Limb (tissue), 2 donors: Measurements from ENCODE around the gene BOC.

Source experiments
- DNase-seq, 2 donors: peaks; one replicate each; pipeline ENCODE4 v3.0.0-alpha.2; 2016; ENCODE audit errors: extremely low spot score in 2 of 2

Gene BOC

DNA sequence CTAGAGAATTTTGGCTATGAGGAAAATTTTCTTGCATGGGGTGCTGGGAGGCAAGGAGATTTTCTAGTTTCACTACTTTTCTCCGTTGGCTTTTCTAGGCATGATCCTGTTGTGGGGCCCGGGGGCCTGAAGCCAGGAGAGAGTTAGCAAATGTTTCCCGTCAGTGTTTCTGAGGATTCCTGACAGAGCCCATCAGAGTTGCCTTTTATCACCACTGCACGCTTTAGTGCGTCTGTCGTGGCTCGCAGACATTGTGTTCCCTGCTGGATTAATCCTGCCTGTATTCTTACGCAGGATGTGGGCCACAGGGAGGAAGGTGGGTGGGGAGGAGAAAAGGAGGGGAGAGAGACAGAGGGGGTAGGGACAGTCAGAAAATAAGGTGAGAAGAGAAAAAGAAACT is 18.1 kb upstream of the BOC start:
- no peak for DNase-seq

- no peak for DNase-seq
These were observed 17.6 kb upstream of the BOC start for GRCh38 chr3:113193719-113194118.

GRCh38 chr3:113194823-113195401 is 16.4 kb upstream of the BOC start:
- no peak for DNase-seq

GRCh38 chr3:113200351-113200750 is 11.0 kb upstream of the BOC start:
- DNase-seq: no peak

GRCh38 chr3:113200946-113201345 is 10.4 kb upstream of the BOC start:
- no peak for DNase-seq

GRCh38 chr3:113204371-113204770 is 7.0 kb upstream of the BOC start:
- no peak for DNase-seq

DNA sequence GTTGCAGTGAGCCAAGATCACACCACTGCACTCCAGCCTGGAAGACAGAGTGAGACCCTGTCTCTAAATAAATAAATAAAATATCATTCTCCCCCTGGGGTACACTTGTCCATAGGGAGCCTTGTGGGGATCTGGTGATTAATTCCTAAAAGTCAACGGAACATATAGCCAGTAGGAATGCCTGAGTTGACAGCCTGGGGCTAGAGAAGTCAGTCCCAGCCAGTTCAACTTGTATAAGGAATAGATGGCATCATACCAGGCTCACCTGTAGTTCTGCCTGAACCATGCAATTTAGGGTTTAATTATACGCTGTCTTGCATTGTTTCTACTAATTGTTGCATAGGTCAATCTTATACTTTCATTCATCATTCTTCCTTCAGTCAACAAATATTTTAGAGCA is 5.9 kb upstream of the BOC start:
- no peak for DNase-seq

DNA sequence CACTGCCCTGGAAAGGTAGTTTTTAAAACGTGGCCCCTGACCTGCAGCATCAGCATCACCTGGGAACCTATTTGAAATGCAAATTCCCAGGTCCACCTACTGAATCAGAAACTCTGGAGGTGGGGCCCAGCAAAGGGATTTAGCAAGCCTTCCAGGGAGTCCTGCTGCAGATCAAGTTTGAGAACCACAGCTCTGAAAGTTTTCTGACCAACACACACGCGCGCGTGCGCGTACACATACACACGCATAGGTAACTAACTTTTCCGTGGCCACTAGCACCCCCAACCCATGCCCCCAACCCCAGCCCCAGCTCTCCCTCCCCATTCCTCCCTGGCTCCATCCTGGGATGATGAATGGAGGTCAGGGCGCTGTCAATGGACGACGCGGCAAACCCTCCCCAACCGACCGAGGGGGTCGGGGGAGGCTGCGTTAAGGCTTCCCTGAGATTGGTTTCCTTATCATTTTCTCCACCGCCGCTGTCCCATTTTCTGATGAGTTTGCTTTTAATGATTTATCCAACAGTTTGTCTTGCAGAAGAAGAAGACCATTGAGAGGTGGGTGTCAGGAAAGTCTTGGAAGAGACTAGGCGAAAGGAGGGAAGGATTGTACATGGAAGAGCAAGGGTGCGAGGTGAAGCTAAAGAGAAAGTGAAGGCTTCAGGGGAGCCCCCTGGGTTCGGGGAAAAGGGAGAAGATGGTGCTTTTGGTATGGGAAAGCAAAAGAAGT is 590 bp upstream of the BOC start:
- DNase-seq: peak in 1 of 2 donors; percentile 70

DNA sequence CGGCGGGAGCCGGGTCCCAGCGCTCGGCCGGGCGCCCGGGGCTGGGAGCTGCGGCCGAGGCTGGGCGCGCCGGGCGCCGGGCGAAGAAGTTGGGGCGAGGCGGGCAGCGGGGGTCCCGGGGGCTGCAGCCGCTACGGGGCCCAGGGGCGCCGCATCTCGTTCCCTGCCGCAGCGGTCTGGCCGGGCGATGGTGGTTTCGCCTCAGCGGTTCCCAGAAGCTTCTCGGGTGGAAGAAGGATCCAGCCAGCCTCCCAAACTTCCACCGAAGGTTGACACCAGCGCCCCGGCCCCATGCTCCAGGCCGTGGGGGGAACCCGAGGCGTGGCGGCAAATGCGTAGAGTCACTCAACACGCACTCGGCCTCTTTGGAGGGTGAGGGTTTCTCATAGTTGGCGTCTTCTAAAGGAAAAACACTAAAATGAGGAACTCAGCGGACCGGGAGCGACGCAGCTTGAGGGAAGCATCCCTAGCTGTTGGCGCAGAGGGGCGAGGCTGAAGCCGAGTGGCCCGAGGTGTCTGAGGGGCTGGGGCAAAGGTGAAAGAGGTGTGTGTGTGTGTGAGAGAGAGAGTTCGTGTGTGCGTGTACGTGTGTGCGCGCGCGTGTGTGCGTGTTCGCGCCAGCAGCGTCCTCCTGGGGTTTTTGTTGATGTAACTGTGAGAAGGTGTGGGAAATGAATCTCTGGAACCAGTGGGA is 940 bp downstream of the BOC start:
- peak in 1 of 2 donors; percentile 66 for DNase-seq

DNA sequence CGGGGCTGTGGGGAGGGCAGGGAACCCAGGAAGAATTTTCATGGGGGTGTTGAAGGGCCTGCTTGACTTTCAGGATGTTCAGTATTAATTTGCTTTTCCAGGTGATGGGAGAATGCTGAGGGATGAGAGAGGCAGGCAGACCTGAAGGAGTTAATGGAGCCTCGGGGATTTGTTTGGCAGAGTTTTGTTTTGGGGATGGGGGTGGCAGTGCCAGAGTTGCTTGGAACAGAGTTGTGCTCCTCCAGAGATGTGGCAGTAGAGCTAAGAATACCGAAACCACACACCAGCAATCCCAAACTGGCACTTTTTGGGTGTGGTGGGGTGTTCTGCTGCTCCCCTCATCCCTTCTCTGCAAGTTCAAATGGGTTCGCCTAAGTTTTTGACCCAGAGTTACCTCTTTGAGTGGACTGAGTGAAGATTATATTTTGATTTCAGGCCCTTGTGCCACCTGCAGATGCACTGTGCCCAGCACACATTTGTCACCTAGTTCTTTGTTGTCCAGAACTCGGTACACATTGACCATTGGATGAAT is 1.6 kb downstream of the BOC start:
- no peak for DNase-seq

- DNase-seq: no peak
These were observed 2.7 kb downstream of the BOC start for GRCh38 chr3:113213896-113214587.

GRCh38 chr3:113214917-113215595 is 3.7 kb downstream of the BOC start:
- DNase-seq: no peak

GRCh38 chr3:113216393-113216792 is 5.0 kb downstream of the BOC start:
- no peak for DNase-seq

- DNase-seq: no peak
These were observed 6.8 kb downstream of the BOC start for GRCh38 chr3:113218011-113218680.

GRCh38 chr3:113218681-113219045 is 7.3 kb downstream of the BOC start:
- no peak for DNase-seq

- DNase-seq: no peak
These were observed 8.4 kb downstream of the BOC start for GRCh38 chr3:113219605-113220300.

DNA sequence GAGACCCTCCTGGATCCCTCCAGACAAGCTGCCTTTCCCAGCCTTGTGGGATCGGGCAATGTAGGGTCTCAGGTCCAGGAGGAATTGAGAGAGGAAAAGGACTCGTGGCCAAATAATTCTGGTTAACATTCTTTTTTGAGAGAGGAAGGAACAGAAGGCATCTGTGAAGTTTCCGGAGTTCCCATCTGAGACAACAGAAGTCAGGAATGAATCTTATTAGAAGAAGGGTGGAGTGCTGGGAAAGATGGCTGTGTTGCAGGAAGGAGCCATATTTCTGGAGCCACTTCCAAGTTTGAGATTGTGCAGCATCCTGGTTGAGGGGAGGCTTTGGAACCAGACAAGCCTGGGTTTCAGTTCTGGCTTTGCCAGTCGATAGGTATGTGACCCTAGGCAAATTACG is 9.4 kb downstream of the BOC start:
- DNase-seq: no peak

DNA sequence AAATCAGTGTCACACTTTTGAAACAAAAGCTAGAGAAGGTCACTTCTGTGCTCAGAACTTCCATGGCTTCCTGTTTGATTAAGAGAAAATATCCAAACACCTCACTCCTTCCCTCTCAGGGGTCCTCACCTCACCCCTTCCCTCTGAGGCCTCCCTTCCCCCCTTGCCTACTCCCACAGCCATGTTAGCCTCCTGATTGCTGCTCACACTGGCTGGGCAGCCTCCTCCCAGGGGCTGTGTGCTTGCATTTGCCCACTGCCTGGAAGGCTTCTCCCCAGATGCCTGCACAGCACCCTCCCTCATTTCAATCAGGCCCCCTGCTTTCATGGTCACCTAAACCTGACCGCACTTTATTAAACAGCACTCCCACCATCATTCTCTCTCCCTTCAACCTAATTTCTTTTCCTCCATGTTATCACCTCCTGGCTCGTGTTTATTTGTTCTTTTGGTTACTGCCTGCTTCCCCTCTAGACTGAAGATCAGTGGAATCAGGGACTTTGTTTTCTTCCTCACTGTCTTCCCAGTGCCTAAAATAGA is 10.4 kb downstream of the BOC start:
- DNase-seq: no peak

- no peak for DNase-seq
These were observed 11.2 kb downstream of the BOC start for GRCh38 chr3:113222451-113223086.
